NCI-H146 treated with DMSO at 0.1 percent for 48 hours (cell line): ENCODE measurements around the gene AK1.
A peak's percentile ranks its signal among the peaks of the same experiment; 100 is the strongest.

ENCODE experiments used
- DNase-seq: peaks from one replicate; lab custom pipeline; 2025; ENCODE audit not compliant: unreplicated experiment; lab: John Stamatoyannopoulos, UW

Gene AK1, protein sequence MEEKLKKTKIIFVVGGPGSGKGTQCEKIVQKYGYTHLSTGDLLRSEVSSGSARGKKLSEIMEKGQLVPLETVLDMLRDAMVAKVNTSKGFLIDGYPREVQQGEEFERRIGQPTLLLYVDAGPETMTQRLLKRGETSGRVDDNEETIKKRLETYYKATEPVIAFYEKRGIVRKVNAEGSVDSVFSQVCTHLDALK

DNA sequence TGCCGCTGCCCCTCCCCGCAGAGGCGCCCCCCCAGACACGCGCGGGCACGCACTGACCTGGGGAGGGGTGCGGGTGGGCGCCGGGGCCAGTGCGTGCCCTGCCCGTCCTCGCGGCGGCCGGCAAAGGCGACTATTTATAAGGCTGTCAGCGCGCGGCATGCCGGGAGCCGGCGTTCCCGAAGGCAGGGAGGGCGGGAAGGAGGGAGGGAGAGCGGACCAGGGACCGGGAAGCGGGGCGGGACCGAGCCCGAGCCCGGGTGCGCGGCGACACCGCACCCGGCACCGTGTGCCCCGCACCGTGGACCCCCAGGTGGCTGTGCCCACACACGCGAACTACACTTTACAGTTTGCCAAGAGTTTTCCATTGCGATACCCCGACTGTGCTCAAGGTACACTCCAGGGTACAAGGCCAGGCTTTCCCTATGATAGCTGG is at the start of gene AK1:
AK1 (minus strand) TSS at position 110 of the 433 bp plus-strand sequence. CDS start 3,058 bp downstream, outside the sequence.
- peak; percentile 18 for DNase-seq

GRCh38 chr9:127926906-127927200 is 49.4 kb upstream of the AK1 start:
- DNase-seq: no peak

DNA sequence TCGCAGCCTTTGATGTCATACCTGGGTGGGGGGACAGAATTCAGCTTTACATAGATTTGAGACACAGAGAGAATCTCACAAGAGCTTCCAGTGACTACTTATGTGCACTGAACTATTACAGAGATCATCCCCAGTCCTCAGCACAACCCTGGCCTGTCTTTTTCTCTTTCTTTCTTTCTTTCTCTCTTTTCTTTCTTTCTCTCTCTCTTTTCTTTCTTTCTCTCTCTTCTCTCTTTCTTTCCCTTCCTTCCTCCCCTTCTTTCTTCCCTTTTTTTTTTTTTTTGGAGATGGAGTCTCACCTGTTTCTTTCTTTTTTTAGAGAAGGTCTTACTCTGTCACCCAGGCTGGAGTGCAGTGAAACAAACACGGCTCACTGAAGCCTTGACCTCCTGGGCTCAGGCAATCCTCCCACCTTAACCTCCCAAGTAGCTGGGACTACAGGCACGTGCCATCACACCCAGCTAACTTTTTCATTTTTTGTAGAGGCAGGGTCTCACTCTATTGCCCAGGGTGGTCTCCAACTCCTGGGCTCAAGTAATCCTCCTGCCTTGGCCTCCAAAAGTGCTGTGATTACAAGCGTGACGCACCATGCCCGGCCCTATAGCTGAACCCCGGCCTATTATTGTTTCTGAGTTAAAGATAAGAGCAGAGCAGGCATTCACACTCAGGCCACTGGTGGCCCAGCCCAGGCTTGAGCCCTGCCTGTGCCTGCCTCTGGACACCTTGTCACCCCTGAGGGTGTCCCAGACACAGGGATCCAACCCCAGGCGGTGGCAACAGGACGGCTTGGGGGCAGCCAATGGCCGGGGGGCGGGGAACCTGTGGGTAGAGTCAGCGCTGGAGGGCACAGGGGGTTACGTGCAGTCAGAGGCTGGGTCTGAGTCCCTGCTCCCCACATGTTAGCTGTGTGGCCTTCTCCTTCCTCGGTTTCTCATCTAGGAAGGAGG is 48.8 kb upstream of the AK1 start:
- DNase-seq: no peak

DNA sequence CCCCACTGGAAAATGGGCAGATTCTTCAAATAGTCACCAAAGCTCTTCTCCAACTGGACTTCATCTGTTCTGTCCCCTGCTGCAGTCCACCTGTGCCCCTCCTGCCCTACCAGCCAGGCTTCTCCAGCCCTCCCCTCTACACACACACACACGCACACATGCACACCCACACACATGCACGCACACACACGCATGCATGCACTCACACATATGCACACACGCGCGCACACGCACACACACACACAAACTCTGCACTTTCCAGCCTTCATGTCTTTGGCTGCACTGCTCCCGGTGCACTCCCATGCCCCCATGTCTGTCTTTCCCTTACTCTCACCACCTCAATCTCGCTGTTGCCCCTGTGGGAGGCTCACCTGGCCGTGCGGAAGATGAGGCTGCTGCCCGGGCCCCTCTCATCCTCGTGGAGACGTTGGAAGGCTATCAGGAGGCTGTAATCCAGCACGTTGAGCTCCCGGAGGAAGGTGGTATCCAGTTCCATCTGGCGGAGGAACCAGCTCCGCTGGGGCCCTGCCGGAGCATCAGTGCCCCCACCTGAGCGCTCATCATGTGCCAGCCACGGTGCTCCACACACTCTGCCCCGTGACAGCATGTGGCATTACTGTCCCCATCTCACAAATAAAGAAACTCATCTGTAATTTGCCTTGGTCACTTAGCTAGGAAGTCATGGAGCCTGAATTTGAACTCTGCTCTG is 47.4 kb upstream of the AK1 start:
- DNase-seq: no peak

- no peak for DNase-seq
Observed at GRCh38 chr9:127923771-127924170, 46.3 kb upstream of the AK1 start.

GRCh38 chr9:127923046-127923445 is 45.6 kb upstream of the AK1 start:
- DNase-seq: no peak

DNA sequence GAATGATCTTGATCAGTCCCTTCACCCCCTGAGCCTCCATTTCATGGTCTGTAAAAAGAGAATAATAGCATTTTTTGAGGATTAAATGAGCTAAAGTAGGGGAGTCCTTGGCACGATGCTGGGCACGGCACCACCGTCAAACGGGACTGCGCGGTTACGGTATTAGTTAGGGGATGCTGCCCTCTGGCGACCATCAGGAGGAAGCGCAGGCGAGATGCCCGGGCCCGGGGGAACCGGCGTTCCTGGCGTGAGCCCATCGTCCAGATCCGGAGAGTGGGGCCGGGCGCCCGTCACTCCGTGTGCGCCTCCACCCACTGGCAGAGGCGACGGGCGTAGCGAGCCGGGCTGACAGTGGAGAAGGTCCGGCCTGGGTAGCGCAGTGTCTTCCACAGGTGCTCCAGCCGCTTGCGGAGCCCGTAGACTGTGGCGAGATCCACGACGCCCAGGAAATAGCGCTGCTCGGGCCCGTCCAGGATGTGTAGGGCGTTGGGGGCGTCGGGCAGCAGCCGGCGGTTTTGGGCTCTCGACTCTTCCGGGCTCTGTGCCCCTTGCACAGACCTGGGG is 44.2 kb upstream of the AK1 start:
- DNase-seq: no peak

- DNase-seq: no peak
Observed at GRCh38 chr9:127920794-127921193, 43.3 kb upstream of the AK1 start.

DNA sequence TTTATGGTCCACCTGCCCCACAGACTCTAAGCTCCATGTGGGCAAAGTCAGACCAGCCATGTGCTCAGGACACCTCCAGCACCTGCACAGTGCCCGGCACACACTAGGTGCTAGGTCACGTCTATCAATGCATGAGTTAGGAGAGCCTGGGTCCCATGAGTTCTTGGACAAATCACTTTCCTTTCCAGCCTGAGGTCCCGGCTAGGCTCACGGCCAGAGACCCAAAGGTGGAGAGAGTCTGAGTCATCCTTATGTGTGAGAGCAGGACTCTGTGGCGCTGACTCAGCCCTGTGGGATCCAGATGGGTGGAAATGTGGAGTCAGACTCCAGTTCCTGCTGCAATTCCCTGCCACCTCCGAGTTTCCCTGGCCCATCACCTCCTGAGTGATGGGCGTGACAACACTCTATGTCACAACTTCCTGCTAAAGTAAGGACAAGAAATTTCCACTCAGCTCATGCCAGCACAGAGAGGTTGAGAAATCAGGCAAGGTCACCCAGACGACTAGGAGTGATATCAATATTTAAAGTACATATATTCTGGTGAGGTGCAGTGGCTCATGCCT is 41.9 kb upstream of the AK1 start:
- DNase-seq: no peak

GRCh38 chr9:127918183-127919107 is 41.0 kb upstream of the AK1 start:
- no peak for DNase-seq

DNA sequence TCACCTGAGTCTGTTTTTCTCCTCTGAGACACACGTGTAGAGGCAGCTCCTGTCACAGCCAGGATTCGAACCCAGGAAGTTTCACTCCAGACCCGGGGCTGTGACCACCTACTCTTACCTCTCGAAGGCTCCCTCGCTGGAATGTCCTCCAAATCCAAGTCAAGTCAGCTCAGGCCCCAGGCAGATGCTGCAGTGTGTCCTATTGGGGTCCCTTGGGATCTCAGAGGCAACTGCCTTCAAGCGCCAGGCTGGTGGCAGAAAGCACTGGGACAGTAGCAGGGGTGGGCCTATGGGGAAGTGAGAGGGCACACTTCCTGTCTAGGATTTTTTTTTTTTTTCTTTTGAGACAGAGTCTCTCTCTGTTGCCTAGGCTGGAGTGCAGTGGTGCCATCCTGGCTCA is 40.1 kb upstream of the AK1 start:
- DNase-seq: no peak

- DNase-seq: peak; percentile 57
Observed at GRCh38 chr9:127916720-127917581, 39.5 kb upstream of the AK1 start, which contains the start of gene ST6GALNAC4. TSS of gene ST6GALNAC4 (minus strand) at chr9:127917041. CDS start at chr9:127916419, 622 bp downstream.

- no peak for DNase-seq
Observed at GRCh38 chr9:127915801-127916719, 38.6 kb upstream of the AK1 start.

- DNase-seq: no peak
Observed at GRCh38 chr9:127915325-127915752, 37.9 kb upstream of the AK1 start.

- DNase-seq: no peak
Observed at GRCh38 chr9:127913682-127914081, 36.2 kb upstream of the AK1 start.

- DNase-seq: no peak
Observed at GRCh38 chr9:127912882-127913281, 35.4 kb upstream of the AK1 start.

DNA sequence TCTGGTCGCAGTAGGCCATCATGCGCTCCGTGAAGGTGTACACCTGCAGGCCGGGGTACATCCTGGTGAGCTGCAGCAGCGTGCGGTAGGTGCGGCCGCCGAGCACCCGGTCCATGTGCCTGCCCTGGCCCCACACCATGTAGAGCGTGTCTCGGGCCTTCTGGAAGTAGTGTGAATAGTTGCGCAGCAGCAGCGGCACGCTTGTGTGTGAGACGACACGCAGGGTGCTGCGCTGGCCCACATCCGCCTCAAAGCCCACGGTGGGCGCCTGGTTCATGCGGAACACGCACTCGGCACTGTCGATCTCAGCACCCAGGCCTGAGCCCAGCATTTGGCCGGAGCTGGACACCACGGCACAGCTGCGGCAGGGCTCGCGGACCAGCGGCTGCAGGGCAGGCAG is 34.8 kb upstream of the AK1 start:
- no peak for DNase-seq

- no peak for DNase-seq
Observed at GRCh38 chr9:127910613-127911205, 33.2 kb upstream of the AK1 start.
